COR-L47 (cell line): Measurements from ENCODE around the gene TDRD1.
A peak's percentile ranks its signal among the peaks of the same experiment; 100 is the strongest.
"Not testable (repeated sequence)": the region's sequence is repeated elsewhere in the genome, so short reads cannot be mapped to it uniquely, and the experiment has no call there.

Experiments used
- DNase-seq: peaks from one replicate; lab custom pipeline; 2025; lab: John Stamatoyannopoulos, UW

The TDRD1 gene, protein sequence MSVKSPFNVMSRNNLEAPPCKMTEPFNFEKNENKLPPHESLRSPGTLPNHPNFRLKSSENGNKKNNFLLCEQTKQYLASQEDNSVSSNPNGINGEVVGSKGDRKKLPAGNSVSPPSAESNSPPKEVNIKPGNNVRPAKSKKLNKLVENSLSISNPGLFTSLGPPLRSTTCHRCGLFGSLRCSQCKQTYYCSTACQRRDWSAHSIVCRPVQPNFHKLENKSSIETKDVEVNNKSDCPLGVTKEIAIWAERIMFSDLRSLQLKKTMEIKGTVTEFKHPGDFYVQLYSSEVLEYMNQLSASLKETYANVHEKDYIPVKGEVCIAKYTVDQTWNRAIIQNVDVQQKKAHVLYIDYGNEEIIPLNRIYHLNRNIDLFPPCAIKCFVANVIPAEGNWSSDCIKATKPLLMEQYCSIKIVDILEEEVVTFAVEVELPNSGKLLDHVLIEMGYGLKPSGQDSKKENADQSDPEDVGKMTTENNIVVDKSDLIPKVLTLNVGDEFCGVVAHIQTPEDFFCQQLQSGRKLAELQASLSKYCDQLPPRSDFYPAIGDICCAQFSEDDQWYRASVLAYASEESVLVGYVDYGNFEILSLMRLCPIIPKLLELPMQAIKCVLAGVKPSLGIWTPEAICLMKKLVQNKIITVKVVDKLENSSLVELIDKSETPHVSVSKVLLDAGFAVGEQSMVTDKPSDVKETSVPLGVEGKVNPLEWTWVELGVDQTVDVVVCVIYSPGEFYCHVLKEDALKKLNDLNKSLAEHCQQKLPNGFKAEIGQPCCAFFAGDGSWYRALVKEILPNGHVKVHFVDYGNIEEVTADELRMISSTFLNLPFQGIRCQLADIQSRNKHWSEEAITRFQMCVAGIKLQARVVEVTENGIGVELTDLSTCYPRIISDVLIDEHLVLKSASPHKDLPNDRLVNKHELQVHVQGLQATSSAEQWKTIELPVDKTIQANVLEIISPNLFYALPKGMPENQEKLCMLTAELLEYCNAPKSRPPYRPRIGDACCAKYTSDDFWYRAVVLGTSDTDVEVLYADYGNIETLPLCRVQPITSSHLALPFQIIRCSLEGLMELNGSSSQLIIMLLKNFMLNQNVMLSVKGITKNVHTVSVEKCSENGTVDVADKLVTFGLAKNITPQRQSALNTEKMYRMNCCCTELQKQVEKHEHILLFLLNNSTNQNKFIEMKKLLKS

DNA sequence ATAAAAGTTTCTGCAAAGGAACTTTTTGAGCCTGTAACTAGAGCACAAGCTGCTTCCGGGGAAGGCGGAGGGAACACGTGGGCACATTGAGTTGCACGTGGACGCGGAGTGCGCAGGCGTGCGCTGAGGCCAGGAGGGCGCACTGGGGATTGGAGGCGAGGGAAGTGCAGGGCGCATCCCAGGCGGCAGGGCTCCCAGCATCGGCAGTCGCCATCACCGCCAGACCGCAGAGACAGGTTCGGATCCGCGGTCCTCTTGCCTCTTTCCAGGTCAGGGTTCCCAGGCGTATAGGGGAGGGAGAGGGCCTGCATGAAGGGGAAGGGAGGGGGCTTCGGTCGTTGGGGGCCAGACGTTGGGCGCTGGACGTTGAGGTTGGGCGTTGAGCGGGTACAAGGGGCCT, at the start of gene TDRD1:
TSS of gene TDRD1 (plus strand) at position 206 of the 400 bp plus-strand sequence. CDS start 8,479 bp downstream, outside the sequence.
- no peak for DNase-seq

DNA sequence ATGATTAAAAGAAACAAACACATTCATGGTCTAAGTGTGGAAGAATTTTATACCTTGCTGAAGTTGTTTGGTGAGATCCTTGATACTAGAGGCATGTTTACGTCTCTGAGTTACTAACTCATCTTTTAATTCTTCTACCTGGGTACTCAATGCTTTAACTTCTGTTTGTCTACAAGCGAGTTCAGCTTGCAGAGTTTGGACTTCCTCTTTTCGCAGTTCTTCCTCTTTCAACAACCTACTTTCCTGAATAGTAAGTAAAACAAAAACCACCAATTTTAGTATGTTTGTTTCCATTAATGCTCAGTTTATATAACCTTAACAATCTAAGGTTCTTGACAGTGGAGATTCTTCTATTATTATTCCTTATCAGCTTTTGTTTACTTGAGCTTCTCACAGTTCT, 48.1 kb upstream of the TDRD1 start:
- no peak for DNase-seq

DNA sequence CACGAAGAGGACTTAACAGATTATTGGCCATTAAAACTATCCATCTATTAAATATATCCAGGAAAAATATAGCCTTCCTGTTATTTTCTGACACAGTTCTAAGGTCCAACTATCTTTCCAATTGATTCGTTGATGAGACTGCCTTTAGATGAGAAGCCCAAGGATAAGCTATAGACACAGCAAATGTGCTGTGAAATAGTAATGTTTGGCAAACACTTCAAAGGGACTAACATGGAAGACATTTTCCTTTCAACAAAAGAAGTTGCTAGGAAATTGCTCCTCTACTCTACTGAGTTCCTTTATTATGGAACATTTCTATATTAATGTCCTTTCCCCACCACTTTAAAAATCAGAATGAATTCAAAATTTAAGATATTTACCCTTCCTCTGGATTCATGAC, 43.7 kb upstream of the TDRD1 start:
- no peak for DNase-seq

DNA sequence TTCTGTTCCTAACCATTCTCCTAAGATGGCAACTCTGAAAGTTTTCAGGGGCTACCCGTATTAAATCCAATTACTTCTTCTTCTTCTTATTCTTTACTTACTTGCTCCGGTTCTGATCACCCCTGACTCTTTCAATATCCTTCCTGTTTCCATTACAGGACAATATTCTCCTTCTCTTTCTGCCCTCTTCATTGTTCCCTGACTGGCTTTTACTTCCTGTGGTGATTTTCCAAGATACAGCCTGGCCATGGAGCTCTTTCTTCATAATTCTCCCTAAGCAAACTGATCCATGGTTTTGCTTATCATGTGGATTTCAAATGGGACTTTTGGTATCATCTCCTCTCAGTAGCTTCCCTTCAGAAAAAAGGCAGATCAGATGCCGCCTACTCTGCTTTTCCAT, 40.6 kb upstream of the TDRD1 start:
- no peak for DNase-seq

DNA sequence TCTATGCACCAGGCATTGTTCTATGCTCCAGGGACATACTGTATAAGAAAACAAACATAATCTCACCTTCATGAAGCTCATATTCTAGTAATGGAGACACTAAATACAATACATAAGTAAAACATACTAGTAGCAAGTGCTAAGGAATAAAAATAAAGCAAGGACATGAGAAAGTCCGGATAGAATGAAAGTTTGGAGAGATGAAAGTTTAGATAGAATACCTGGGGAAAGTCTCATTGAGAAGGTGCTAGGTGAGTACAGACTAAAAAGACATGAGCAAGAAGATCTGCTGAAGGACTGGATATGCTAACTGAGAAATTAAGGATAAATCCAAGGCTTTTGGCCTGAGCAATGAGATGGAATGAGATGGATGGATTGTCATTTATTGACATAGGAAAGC, 39.1 kb upstream of the TDRD1 start:
- DNase-seq: no peak

DNA sequence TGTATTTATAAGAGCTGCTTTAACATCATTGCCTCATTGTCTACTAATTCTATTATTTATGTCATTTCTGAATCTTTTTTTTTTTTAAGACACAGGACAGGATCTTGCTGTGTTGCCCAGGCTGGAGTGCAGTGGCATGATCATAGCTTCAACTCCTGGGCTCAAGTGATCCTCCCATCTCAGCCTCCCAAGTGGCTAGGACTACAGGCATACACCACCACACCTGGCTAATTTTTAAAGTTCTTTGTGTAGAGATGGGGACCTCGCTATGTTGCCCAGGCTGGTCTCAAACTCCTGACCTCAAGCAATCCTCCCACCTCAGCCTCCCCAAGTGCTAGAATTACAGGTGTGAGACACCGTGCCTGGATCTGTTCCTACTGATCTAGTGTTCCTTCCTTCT, 38.3 kb upstream of the TDRD1 start:
- DNase-seq: not testable (repeated sequence)

DNA sequence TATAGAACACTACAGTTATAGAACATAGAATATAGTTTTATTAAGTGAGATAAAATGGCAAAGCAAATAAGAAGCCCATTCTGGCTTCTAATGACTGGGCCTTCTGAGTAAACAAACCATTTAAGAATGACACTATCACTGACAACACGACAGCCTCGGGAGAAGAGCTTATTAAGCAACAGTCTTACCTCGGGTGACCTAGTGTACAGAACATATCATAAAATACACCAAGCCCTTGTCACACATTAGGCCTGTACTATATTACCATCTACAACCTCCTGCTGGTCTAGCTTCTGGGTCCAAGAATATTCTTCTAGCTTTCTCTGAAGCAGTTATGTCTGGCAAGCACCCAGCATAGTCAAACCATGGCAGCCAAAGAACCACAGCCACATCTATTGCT, 37.1 kb upstream of the TDRD1 start:
- DNase-seq: no peak

DNA sequence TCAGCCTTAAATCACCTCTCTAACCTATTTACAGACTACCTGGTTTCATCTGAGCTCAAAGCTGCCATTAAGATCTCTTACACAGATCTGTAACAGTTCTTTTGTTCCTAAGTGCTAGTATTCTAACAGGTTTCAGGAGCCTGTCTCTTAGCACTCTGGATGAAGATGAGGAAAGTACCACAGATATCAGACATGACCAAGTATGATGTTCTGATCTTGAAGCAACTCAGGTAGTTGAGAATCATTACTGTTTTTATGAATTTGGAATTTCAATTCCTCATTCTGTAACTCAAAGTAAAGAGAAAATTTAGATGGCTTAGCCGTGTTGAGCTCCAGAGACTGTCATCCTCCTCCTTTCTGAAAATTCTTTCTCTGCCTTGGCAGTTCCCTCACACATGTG, 36.0 kb upstream of the TDRD1 start:
- no peak for DNase-seq

DNA sequence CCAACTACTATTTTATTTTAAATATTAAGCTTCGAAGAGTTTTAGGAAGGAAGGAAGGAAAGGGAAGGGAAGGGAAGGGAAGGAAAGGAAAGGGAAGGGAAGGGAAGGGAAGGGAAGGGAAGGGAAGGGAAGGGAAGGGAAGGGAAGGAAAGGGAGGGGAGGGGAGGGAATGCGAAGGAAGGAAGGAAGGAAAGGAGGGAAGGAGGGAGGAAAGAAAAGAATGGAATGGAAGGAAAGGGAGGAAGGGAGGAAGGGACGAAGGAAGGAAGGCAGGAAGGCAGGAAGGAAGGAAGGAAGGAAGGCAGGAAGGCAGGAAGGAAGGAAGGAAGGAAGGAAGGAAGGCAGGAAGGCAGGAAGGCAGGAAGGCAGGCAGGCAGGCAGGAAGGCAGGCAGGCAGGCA, 29.7 kb upstream of the TDRD1 start:
- not testable (repeated sequence) for DNase-seq

DNA sequence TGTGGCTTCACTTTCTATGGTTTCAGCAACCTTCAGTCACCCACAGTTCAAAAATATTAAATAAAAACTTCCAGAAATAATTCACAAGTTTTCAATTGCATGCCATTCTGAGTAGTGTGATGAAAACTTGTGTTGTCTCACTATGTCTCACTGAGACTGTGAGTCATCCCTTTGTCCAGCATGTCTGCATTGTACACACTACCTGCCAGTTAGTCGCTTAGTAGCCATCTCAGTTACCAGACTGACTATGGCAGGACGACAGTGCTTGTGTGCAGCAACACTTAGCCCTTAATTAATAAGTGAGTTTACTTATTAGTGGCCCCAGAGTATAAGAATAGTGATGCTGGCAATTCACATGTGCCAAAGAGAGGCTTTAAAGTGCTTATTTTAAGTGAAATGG, 27.7 kb upstream of the TDRD1 start:
- DNase-seq: no peak

DNA sequence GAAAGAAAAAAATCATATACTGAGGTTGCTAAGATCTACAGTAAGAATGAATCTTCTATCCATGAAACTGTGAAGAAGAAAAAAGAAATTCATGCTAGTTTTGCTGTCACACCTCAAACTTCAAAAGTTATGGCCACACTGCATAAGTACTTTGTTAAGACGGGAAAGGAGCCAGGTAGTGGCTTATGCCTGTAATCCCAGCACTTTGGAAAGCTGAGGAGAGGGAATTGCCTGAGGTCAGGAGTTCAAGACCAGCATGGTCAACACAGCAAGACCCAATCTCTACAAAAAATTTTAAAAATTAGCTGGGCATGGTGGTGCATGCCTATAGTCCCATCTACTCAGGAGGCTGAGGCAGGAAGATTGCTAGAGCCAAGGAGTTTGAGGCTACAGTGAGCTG, 27.3 kb upstream of the TDRD1 start:
- no peak for DNase-seq

DNA sequence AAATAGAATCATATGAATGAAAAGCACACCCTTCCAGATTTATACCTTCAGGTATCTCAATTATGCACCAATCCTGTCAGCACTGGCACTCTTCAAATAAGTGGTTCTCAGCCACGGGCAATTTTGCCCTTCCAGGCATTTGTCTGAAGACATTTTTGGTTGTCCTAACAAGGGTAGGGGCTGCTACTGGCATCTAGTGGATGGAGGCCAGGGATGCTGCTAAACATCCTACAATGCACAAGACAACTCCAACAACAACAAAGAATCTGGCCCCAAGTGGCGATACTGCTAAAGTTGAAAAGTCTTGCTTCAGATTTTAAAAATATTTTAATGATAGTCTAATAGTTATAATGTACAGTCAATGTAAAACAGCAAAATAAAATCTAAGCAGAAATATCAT, 21.2 kb upstream of the TDRD1 start:
- no peak for DNase-seq

DNA sequence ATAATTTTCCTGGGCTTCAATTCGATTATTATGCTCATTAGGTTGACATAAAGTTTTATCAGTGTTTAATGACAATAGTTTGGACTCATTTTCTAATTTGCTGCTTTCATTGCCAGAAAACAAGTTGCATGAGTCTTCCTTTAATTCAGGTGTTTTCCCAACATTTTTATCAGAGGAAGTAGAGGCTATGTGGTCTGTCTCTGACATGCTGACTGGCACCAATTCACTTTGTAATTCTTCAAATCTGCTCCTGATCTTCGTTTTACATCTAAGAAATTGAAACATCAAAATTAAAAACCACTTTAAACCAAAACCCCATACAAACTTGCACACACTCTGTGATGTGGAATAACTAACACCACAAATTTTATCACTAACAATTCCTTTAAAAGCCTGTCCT, 16.1 kb upstream of the TDRD1 start:
- no peak for DNase-seq

DNA sequence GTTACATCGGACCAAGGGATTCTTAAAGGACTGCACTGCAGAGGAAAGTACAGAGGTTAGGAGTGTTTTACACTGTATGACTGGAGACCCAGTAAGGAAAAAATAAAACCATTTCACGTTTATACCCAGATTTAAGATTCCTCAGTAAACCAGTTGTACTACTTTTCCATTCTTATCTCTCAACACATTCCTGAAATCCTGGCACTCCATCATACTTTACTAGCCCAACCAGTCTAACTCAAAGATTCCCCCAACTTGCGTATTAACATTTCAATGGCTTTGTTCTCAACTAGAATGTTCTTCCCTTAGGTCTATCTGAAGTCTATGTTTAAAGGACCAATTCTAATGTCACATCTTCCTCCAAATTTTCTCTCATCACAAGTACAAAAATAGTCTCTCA, 13.1 kb upstream of the TDRD1 start:
- no peak for DNase-seq

DNA sequence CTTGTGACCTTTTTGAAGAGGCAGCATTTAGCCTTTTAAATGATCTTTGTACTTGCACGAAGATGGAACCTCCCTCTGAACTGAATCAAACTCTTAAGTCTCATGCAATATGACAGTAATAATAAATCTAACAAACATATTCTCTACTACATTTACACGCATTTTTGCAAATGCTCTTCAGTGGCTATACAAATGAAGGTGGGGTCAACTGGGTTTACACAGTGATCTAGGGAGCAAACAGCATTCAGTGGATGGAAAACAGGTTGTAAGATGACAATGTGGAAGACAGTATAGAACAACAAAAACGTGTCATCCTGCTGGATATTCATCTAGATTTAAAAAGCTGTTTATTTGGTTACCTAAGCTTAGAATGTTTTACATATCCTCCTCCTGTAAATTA, 12.7 kb upstream of the TDRD1 start:
- DNase-seq: no peak

DNA sequence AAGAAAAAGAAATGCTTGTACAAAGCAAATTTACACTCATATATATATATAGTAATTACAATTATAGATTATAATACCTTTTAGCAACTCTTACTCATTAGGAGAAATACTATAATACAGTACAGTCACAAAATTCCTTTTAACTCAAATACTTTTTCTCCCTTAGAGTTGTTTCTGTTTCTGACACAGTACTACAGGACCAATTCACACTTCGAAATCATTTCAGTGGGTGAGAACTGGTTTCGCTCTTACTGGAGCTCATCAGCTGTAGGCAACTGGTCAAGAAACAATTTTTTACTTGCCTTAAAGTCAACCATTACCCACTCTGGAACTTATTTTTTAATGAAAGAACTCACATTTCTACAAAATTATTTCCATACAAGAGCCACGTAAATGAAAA, 11.2 kb upstream of the TDRD1 start:
- DNase-seq: no peak

DNA sequence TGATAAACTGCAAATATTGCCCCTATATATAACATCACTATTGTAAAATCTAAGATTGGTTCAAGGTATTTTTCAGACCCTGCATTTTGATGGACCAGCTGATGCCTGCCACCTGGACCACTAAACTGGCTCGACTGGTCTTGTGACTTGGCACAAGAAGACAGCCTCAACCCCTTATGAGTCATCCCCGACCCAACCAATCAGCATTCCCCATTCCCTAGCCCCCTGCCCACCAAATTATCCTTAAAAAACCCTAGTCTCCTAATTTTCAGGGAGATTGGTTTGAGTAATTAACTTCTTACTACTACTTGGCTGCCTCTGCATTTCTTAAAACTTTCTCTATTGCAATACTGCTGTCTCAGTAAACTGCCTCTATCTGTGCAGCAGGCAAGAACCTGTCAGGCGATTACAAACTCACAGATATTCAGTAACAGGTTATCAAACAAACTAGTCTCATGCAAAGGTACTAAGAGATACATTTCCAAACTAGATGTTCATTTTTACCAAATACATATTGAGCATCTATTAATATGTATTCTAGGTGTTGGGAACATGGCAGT, 10.6 kb upstream of the TDRD1 start:
- no peak for DNase-seq

DNA sequence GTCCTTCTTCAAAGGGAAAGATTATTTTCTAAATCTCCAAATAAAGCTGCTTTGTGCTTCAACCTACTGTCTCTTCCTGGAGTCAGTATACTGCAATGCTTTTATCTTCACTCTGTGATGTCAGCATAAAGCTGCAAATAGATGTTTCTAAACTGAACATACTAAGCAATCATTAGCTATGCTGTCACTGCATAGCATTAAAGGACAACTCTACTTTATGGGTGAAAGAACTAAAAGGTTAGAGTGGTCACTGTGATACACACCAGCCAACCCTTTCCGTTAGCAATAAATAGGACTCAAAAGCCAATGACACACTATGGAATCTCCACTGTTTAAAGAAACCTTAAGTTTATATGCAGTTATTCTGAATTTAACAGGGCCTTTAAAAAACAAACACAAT, 6.9 kb upstream of the TDRD1 start:
- DNase-seq: no peak

DNA sequence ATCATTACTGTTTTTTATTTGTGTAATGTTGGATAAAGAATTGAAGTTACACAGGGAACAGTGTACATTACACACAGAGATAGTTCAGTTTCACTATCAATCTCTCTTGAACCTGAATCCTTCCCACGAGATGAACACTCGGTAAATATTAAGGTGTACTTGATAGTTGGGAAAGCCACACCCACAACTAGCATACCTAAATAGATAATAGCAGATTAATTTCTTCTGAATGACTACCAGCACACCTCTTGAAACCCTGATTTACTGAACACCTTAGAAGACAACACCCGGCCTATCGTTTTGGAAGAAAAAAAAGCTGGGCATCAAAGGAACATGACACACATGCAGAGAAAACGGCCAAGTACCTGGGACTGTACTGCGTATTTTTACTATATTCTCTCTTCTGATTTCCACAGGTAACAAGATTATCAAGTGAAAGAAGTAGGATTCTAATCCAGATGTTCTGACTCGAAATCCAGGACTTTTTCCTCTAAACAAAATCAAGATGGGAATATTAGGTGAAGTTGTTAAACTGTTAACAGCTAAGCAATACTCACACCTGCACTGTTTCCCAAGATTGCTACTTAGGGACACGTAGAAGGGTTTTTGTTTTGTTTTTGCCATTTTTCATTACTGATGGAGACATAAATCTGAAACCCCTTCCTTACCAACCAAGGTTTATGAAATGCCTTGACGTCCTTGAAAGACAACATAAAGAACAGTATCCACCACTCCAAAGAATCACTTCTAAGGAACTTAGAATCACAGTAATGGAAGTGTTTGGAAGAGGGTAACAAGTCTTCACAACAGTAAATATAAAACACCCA, 6.2 kb upstream of the TDRD1 start:
- no peak for DNase-seq

DNA sequence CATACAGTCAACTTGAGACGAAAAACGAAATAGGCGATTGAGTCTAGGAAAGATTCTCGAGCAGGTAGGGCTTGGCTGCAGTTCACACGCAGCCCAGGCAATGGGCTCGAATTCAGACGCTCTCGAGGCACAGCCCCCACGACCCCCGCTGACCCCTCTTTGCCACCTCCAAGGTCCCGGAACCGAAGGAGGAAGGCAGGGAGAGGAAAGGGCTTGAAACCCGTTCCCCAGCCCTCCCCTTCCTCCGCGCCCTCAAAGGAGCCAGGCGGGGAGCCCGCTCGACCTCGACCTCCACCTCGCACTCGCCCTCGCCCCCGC, 5.6 kb upstream of the TDRD1 start:
- no peak for DNase-seq

DNA sequence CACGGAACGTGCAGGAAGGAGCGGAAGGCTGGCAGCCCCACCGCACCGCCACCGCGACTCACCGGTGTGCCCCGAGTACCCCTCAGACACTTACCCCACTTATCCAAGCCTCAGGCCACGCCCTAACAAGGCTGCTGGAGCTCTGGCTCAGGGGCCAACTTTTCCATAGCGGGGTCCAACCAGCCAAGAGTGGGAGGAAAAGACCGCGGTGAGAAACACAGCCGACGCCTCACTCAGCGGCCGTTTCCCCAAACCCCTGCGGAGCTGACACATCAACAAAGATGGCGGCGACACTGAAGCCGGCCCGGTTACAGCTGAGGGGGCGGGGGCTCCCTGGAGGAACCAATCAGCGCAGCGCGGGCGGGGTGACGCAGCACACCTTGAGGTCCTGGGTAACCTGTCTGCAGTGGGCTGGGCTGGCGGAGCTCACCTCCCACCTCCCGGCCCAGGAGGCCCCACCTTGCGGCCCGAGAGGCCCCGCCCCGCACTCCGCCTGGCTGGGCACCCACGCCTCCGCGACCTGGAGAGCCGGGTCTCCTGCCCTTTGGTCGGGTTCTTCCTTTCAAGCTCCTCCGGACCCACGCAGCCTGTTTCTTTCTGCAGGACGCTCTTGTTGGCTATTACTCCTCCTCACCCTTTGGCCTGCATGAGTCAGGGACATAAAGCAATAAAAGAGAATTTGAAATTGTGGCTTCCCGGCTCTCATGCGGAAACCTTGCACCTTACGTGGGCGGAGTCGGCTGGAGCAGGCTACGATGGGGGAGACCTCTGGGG, 5.0 kb upstream of the TDRD1 start, which contains the start of gene CCDC186:
TSS of gene CCDC186 (minus strand) at position 283 of the 774 bp plus-strand sequence. CDS start 10,935 bp downstream, outside the sequence.
- peak; percentile 86 for DNase-seq
